GM12878 (cell line): Measurements from ENCODE around the gene ANO9. TPM values are rescaled to one million over a fixed set of nuclear protein-coding genes. Genes with fewer than 3 reads are reported as not detected.

Source experiments
- ATAC-seq: fragments of 200-7000 bp; cut with Tn5 transposase; 3 replicates; pipeline ENCODE4 v1.9.1; 2020; ENCODE audit warnings: mild to moderate bottlenecking, moderate library complexity
- BruUV-seq: library from RNA; stranded (reverse); fragments of 400-500 nt; replicated peaks from 2 replicates; lab custom pipeline; 2021; lab: Mats Ljungman, UMichigan
- CTCF ChIA-PET: fragments of 300-600 bp; sonication (Branson Sonifier 250); formaldehyde crosslinking; extraction: SDS; loops from one replicate; lab custom pipeline; 2021; ENCODE audit warnings: inconsistent platforms; lab: Yijun Ruan, JAX
- POLR2A ChIA-PET: fragments of 350-600 bp; formaldehyde crosslinking; extraction: SDS; loops from one replicate; lab custom pipeline; 2021; ENCODE audit warnings: inconsistent platforms; lab: Charles Lee
- RAD21 ChIA-PET: fragments of 300-600 bp; sonication (Branson Sonifier 250); formaldehyde crosslinking; loops from one replicate; lab custom pipeline; 2023; ENCODE audit warnings: antibody characterized with exemption; ENCODE audit not compliant: unreplicated experiment; lab: Charles Lee
- SMC1A ChIA-PET: fragments of 300-600 bp; sonication (Branson Sonifier 250); formaldehyde crosslinking; loops from one replicate; lab custom pipeline; 2023; ENCODE audit not compliant: unreplicated experiment, uncharacterized antibody; lab: Charles Lee
- DNase-seq: peaks from one replicate; pipeline ENCODE4 v3.0.0-alpha.2; 2011; ENCODE audit warnings: low read depth, low spot score
- FAIRE-seq: peaks from 3 replicates; lab custom pipeline; 2011; peaks lifted over from hg19 to GRCh38; lab: Jason Lieb, UNC
- H2AFZ ChIP-seq: 2 replicates; pipeline ENCODE4 v1.6.0; 2011; ENCODE audit warnings: low read depth, low read length, control low read depth; ENCODE audit not compliant: control insufficient read depth
- H3K27ac ChIP-seq: 2 replicates; pipeline ENCODE4 v1.5.1; 2011; ENCODE audit warnings: control low read depth; ENCODE audit not compliant: control insufficient read depth, insufficient read depth
- H3K27me3 ChIP-seq, 2 experiments: replicated peaks in 1 of 2; 2 replicates each; pipeline versions ENCODE4 v1.6.0 to v1.6.1; 2011; ENCODE audit warnings: low read length in 1 of 2; ENCODE audit not compliant: control insufficient read depth in 2 of 2, insufficient read depth in 2 of 2
- H3K36me3 ChIP-seq, 2 experiments: 2 replicates each; pipeline ENCODE4 v1.5.1; 2011; ENCODE audit warnings: low read length in 1 of 2; ENCODE audit not compliant: control insufficient read depth in 2 of 2, insufficient read depth in 2 of 2
- H3K4me1 ChIP-seq: 2 replicates; pipeline ENCODE4 v1.6.1; 2011; ENCODE audit warnings: mild to moderate bottlenecking, low read length, moderate library complexity, mixed read lengths; ENCODE audit not compliant: control insufficient read depth, insufficient read depth
- H3K4me2 ChIP-seq: 2 replicates; pipeline ENCODE4 v1.6.0; 2011; ENCODE audit warnings: control low read depth; ENCODE audit not compliant: control insufficient read depth, insufficient read depth
- H3K4me3 ChIP-seq: fragments of 200-600 bp; sonication (generic); 2 replicates; pipeline ENCODE4 v1.5.1; 2016
- H3K79me2 ChIP-seq: 2 replicates; pipeline ENCODE4 v1.6.0; 2011; ENCODE audit warnings: low read length; ENCODE audit not compliant: control insufficient read depth, insufficient read depth
- H3K9ac ChIP-seq: 2 replicates; pipeline ENCODE4 v1.8.0; 2011; ENCODE audit warnings: low read length, control low read depth, mixed read lengths; ENCODE audit not compliant: control insufficient read depth, insufficient read depth
- H3K9me3 ChIP-seq: replicated peaks from 3 replicates; pipeline ENCODE4 v1.5.1; 2011; ENCODE audit warnings: mild to moderate bottlenecking, low read length; ENCODE audit not compliant: control insufficient read depth, insufficient read depth
- H4K20me1 ChIP-seq: 2 replicates; pipeline ENCODE4 v1.6.0; 2011; ENCODE audit not compliant: control insufficient read depth, insufficient read depth
- ATF7 ChIP-seq: fragments of 450-650 bp; IDR thresholded peaks from 2 replicates; pipeline ENCODE4 v1.6.1; 2016; ENCODE audit warnings: low read depth, mild to moderate bottlenecking
- BCL11A ChIP-seq: IDR thresholded peaks from 2 replicates; pipeline ENCODE4 v1.6.1; 2011; ENCODE audit warnings: low read depth, low read length
- CHD4 ChIP-seq: fragments of 200-600 bp; sonication (generic); IDR thresholded peaks from 2 replicates; pipeline ENCODE4 v1.6.1; 2016; ENCODE audit warnings: mild to moderate bottlenecking
- CREB1 ChIP-seq: IDR thresholded peaks from 2 replicates; pipeline ENCODE4 v1.6.1; 2012; ENCODE audit warnings: low read depth, mild to moderate bottlenecking, inconsistent platforms
- EGR1 ChIP-seq, 2 experiments: IDR thresholded peaks; 1 replicate in 1 of 2; 2 replicates in 1 of 2; pipeline ENCODE4 v1.6.1; 2011 to 2012; ENCODE audit warnings: low read depth in 2 of 2, low read length in 2 of 2, borderline replicate concordance in 1 of 2, mild to moderate bottlenecking in 1 of 2, moderate library complexity in 1 of 2
- ETV6 ChIP-seq, 2 experiments: fragments of 450-650 bp in 1 of 2; IDR thresholded peaks in 1 of 2; conservative IDR thresholded peaks in 1 of 2; 2 replicates each; pipeline ENCODE4 v1.6.1; 2014; ENCODE audit warnings: antibody characterized with exemption in 1 of 2, borderline replicate concordance in 1 of 2, low read depth in 1 of 2, mild to moderate bottlenecking in 1 of 2, moderate library complexity in 1 of 2
- HDAC6 ChIP-seq: fragments of 200-600 bp; sonication (generic); IDR thresholded peaks from one replicate; pipeline ENCODE4 v1.8.0; 2017; ENCODE audit warnings: antibody characterized with exemption; ENCODE audit not compliant: unreplicated experiment
- IRF5 ChIP-seq: fragments of 450-650 bp; IDR thresholded peaks from 2 replicates; pipeline ENCODE4 v1.6.1; 2017; ENCODE audit warnings: borderline replicate concordance
- JUND ChIP-seq: IDR thresholded peaks from 2 replicates; pipeline ENCODE4 v1.6.1; 2012; ENCODE audit warnings: low read depth, mild to moderate bottlenecking, low read length, improper control_type of control experiment, moderate library complexity
- MXI1 ChIP-seq: fragments of 150-350 bp; IDR thresholded peaks from 2 replicates; pipeline ENCODE4 v1.6.1; 2011; ENCODE audit warnings: low read depth, mild to moderate bottlenecking, inconsistent platforms, low read length, improper control_type of control experiment
- RAD51 ChIP-seq: fragments of 450-650 bp; IDR thresholded peaks from 2 replicates; pipeline ENCODE4 v1.6.1; 2016; ENCODE audit warnings: moderate library complexity, mild to moderate bottlenecking, inconsistent platforms
- SMAD1 ChIP-seq: fragments of 450-650 bp; IDR thresholded peaks from 2 replicates; pipeline ENCODE4 v1.6.1; 2018; ENCODE audit warnings: mild to moderate bottlenecking, low read depth; ENCODE audit not compliant: partially characterized antibody
- USF2 ChIP-seq: IDR thresholded peaks from 2 replicates; pipeline ENCODE4 v1.6.1; 2011; ENCODE audit warnings: low read depth, low read length, improper control_type of control experiment, borderline replicate concordance
- YBX1 ChIP-seq: fragments of 450-650 bp; IDR thresholded peaks from 2 replicates; pipeline ENCODE4 v1.6.1; 2016; ENCODE audit warnings: antibody characterized with exemption
- WGBS: methylation state at CpG from one replicate; pipeline ENCODE4 v1.1.6; 2016; ENCODE audit warnings: low lambda C conversion rate; ENCODE audit not compliant: insufficient replicate concordance, insufficient coverage; ENCODE audit errors: missing lambda C conversion rate; 5-methylcytosine and 5-hydroxymethylcytosine counted together
- in situ Hi-C: fragments of 300-500 bp; cut with MboI; formaldehyde crosslinking; loops from 9 replicates; pipeline ENCODE4 v1.14.3; 2018; ENCODE audit warnings: mixed read lengths
- intact Hi-C: fragments of 100-400 bp; cut with micrococcal nuclease; formaldehyde crosslinking; loops from one replicate; pipeline ENCODE4 v1.14.2; 2022; ENCODE audit not compliant: unreplicated experiment
- polyA plus RNA-seq, 11 experiments: library from polyadenylated mRNA; depleted of rRNA in 4 of 11; unstranded in 6 of 11; stranded (reverse) in 5 of 11; fragments of >200 nt; fragmentation: Nextera tagmentation in 4 of 11; fragmentation: Illumina TruSeq in 1 of 11; extraction: Ambion mirVana in 4 of 11; extraction: Trizol in 1 of 11; gene quantifications; 1 replicate in 1 of 11; 2 replicates in 10 of 11; pipeline versions ENCODE4 v1.2.1 to v1.2.3, GENCODE V29; 2011 to 2016; ENCODE audit warnings: inconsistent platforms in 2 of 11, missing spikeins in 2 of 11, low read depth in 1 of 11
- total RNA-seq, 4 experiments: library from RNA; depleted of rRNA in 3 of 4; stranded (reverse); fragments of >200 nt in 3 of 4; fragmentation: Illumina TruSeq in 1 of 4; extraction: Trizol in 1 of 4; gene quantifications; 2 replicates each; pipeline versions ENCODE4 v1.2.1 to v1.2.3, GENCODE V29; 2013 to 2021

The ANO9 gene
- total and polyA plus RNA-seq, 10 of the 15 experiments (the other 5 are each of a cell fraction or from before 2014, with no cell fraction given): 0.21 to 42.3 (median 12.0) TPM

GRCh38 chr11:468036-468435, 26.2 kb upstream of the ANO9 start:
- Histone ChIP-seq H4K20me1 (no peaks in the 10 kb centered on the region), H3K4me3 (no peak overlapping the region), H3K36me3 (no peaks in the 10 kb centered on the region), H2AFZ (no peak overlapping the region), H3K79me2 (no peaks in the 10 kb centered on the region), H3K4me1 (no peaks in the 10 kb centered on the region), H3K4me2 (no peak overlapping the region), H3K9me3 (no peaks in the 10 kb centered on the region), H3K9ac (no peak overlapping the region), H3K27ac (no peak overlapping the region), H3K27me3 (no peaks in the 10 kb centered on the region)
- in situ Hi-C loops (no loop called here), intact Hi-C loops (no loop called here)
- ChIA-PET SMC1A (no interaction called here), CTCF (no interaction called here), RAD21 (no interaction called here), POLR2A (no interaction called here)
- no TSS peak for BruUV-seq
- no peak for TF ChIP-seq SMAD1
- no peak for DNase-seq
- 79% methylated on average over 12 of the region's 12 CpGs for WGBS
- no peak for FAIRE-seq
- ATAC-seq: no peak

GRCh38 chr11:465896-466530, 24.2 kb upstream of the ANO9 start:
- POLR2A ChIA-PET: interaction anchor here (0.9 kb wide), 1 partner anchor 14 kb away, joined by 6 read pairs; no protein-coding TSS in a partner anchor
- ATAC-seq (no peak), FAIRE-seq (no peak), DNase-seq (no peak)
- H3K9ac ChIP-seq: no peak overlapping the region
- H3K4me3 ChIP-seq: no peak overlapping the region
- SMC1A ChIA-PET: interaction anchor here (0.7 kb wide), 1 partner anchor 250 kb away, joined by 3 read pairs; no protein-coding TSS in a partner anchor
- no peaks in the 10 kb centered on the region for H4K20me1 ChIP-seq
- intact Hi-C loops (no loop called here), in situ Hi-C loops (no loop called here)
- no peak overlapping the region for H2AFZ ChIP-seq
- H3K79me2 ChIP-seq: no peaks in the 10 kb centered on the region
- CTCF ChIA-PET: interaction anchor here (0.5 kb wide), 1 partner anchor 18 kb away, joined by 3 read pairs; no protein-coding TSS in a partner anchor
- BruUV-seq: no TSS peak
- no peak overlapping the region for H3K27ac ChIP-seq
- H3K9me3 ChIP-seq: no peaks in the 10 kb centered on the region
- H3K4me2 ChIP-seq: no peak overlapping the region
- H3K27me3 ChIP-seq: no peaks in the 10 kb centered on the region
- RAD21 ChIA-PET: no interaction called here
- 92% methylated on average over 9 of the region's 9 CpGs for WGBS
- no peaks in the 10 kb centered on the region for H3K4me1 ChIP-seq
- peaks cover 0 to 3% of the 10 kb centered on the region in 2 experiments; a peak in 2 of 4 replicates for H3K36me3 ChIP-seq
- TF ChIP-seq RAD51 (no peak), YBX1 (no peak), JUND (no peak), CHD4 (no peak), BCL11A (no peak), CREB1 (no peak), IRF5 (no peak), ATF7 (no peak), USF2 (no peak), HDAC6 (no peak), EGR1 (IDR thresholded peaks at IDR 0.05; ENCODE audit: borderline replicate concordance in 1 of 2, low read depth in 2 of 2, low read length in 2 of 2) (no peak), MXI1 (no peak), ETV6 (conservative IDR thresholded peaks at IDR 0.05 in 1 of 2, IDR thresholded peaks at IDR 0.05 in 1 of 2; ENCODE audit: borderline replicate concordance in 1 of 2, low read depth in 1 of 2) (no peak)
